Activated CD8-positive, alpha-beta memory T cell treated with anti-CD3 and anti-CD28 coated beads, Interleukin-2, amount 50 U/mL, for 4 hours (primary cell): ENCODE data around the gene FTO.

Experiments
- DNase-seq: peaks from one replicate; pipeline ENCODE4 v3.0.0-alpha.2; 2020

Gene FTO

GRCh38 chr16:54193665-54194333 is 489.8 kb downstream of the FTO start:
- no peak for DNase-seq

GRCh38 chr16:54194334-54194743 is 490.4 kb downstream of the FTO start:
- DNase-seq, result no peak

GRCh38 chr16:54197758-54198157 is 493.8 kb downstream of the FTO start:
- DNase-seq, result no peak

- DNase-seq, result no peak
These were observed 495.7 kb downstream of the FTO start for GRCh38 chr16:54199487-54200160.

DNA sequence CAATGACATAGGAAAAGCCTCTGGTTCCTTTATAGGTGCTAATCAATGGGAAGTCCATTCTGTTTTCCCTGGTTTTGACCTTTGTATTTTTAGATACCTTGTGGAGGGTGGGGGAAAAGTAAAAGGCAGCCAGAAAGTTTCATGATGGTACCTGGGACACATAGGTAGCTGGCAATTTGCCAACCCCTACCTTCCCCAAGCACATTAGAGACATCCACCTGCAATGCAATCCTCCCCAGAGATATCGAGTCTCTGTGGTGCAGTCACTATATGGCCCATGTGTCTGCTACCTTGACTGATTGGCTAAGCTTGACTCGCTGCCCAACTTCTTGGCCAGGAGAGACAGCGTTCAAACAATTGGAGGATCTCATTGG is 496.2 kb downstream of the FTO start:
- no peak for DNase-seq

GRCh38 chr16:54200720-54201119 is 496.8 kb downstream of the FTO start:
- no peak for DNase-seq

DNA sequence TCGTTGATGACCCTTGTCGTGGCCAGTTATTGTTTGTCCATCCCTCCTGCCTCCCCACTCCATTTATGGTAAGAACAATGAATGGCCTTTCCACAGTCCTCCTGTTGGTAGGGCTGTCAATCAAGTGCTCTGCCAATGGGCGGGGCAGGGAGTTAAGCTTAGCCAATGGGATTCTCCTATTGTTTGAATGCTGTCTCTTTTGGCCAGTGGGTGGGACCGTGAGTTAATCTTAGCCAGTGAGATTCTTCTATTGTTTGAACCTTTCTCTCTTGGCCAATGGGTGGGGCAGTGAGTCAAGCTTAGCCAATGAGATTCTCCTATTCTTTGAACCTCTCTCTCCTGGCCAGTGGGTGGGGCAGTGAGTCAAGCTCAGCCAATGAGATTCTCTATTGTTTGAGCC is 497.2 kb downstream of the FTO start:
- no peak for DNase-seq
